SKM-1 (cell line): Measurements from ENCODE around the gene MGAT5.

Experiments
- DNase-seq: peaks from one replicate; lab custom pipeline; 2025; ENCODE audit not compliant: unreplicated experiment; lab: John Stamatoyannopoulos, UW

The MGAT5 gene

GRCh38 chr2:134443814-134444480, 190.1 kb downstream of the MGAT5 start:
- no peak for DNase-seq

- DNase-seq = no peak
These were observed 191.2 kb downstream of the MGAT5 start for GRCh38 chr2:134445116-134445515.

- DNase-seq = no peak
These were observed 192.1 kb downstream of the MGAT5 start for GRCh38 chr2:134445985-134446382.

GRCh38 chr2:134446383-134447017, 192.6 kb downstream of the MGAT5 start:
- DNase-seq = no peak

GRCh38 chr2:134447669-134448068, 193.8 kb downstream of the MGAT5 start:
- no peak for DNase-seq

- DNase-seq = no peak
These were observed 194.8 kb downstream of the MGAT5 start for GRCh38 chr2:134448650-134449049.

- DNase-seq = no peak
These were observed 195.3 kb downstream of the MGAT5 start for GRCh38 chr2:134449157-134449556.

- no peak for DNase-seq
These were observed 196.1 kb downstream of the MGAT5 start for GRCh38 chr2:134449751-134450513.

GRCh38 chr2:134451347-134451630, 197.4 kb downstream of the MGAT5 start:
- no peak for DNase-seq

GRCh38 chr2:134452042-134452733, 198.3 kb downstream of the MGAT5 start:
- DNase-seq = no peak

GRCh38 chr2:134453476-134453875, 199.6 kb downstream of the MGAT5 start:
- no peak for DNase-seq

- DNase-seq = no peak
These were observed 200.1 kb downstream of the MGAT5 start for GRCh38 chr2:134453973-134454372.

GRCh38 chr2:134454426-134454825, 200.6 kb downstream of the MGAT5 start:
- DNase-seq = no peak

GRCh38 chr2:134454931-134455330, 201.1 kb downstream of the MGAT5 start:
- no peak for DNase-seq

GRCh38 chr2:134455426-134455825, 201.6 kb downstream of the MGAT5 start:
- DNase-seq = no peak

GRCh38 chr2:134457353-134457752, 203.5 kb downstream of the MGAT5 start:
- DNase-seq = no peak

- DNase-seq = no peak
These were observed 204.0 kb downstream of the MGAT5 start for GRCh38 chr2:134457765-134458472.

GRCh38 chr2:134458473-134458853, 204.6 kb downstream of the MGAT5 start:
- no peak for DNase-seq

GRCh38 chr2:134458950-134459349, 205.1 kb downstream of the MGAT5 start:
- no peak for DNase-seq

- no peak for DNase-seq
These were observed 206.0 kb downstream of the MGAT5 start for GRCh38 chr2:134459706-134460406.

GRCh38 chr2:134460583-134460998, 206.7 kb downstream of the MGAT5 start:
- DNase-seq = peak; percentile 31
